SK-N-SH (cell line): ENCODE results near the gene SUPT3H. TPM values are rescaled to one million over a fixed set of nuclear protein-coding genes. Genes with fewer than 3 reads are reported as not detected.
A peak's percentile ranks its signal among the peaks of the same experiment; 100 is the strongest.

ENCODE experiments used
- CTCF ChIA-PET: fragments of 300-600, 350-600 bp; formaldehyde crosslinking; extraction: SDS; loops from one replicate; lab custom pipeline; 2021; lab: Yijun Ruan, JAX
- POLR2A ChIA-PET: fragments of 350-600 bp; sonication (Branson Sonifier 250); formaldehyde crosslinking; extraction: SDS; loops from one replicate; lab custom pipeline; 2020; ENCODE audit warnings: antibody characterized with exemption, inconsistent platforms; lab: Yijun Ruan, JAX
- DNase-seq: peaks from one replicate; pipeline ENCODE4 v3.0.0; 2012
- H2AFZ ChIP-seq: fragments of 200-600 bp; sonication (generic); 2 replicates; pipeline ENCODE4 v1.8.1; 2016; ENCODE audit warnings: antibody characterized with exemption, mild to moderate bottlenecking, low read depth
- H3F3A ChIP-seq: fragments of 200-600 bp; sonication (generic); replicated peaks from 2 replicates; pipeline ENCODE3; 2016; ENCODE audit warnings: antibody characterized with exemption, mild to moderate bottlenecking; ENCODE audit not compliant: insufficient read depth
- H3K27ac ChIP-seq, 2 experiments: fragments of 200-500 bp in 1 of 2; fragments of 200-600 bp in 1 of 2; sonication (Bioruptor generic) in 1 of 2; sonication (generic), shearing (Covaris generic) in 1 of 2; 2 replicates each; pipeline versions ENCODE4 v1.5.1 to v1.6.1; 2014 to 2016; ENCODE audit warnings: low read depth in 2 of 2, inconsistent platforms in 1 of 2, low read length in 1 of 2, mild to moderate bottlenecking in 1 of 2, mixed read lengths in 1 of 2
- H3K27me3 ChIP-seq: fragments of 200-600 bp; sonication (generic), shearing (Covaris generic); 2 replicates; pipeline ENCODE4 v1.6.1; 2016; ENCODE audit warnings: mixed run types; ENCODE audit not compliant: insufficient read depth
- H3K36me3 ChIP-seq, 2 experiments: fragments of 200-500 bp in 1 of 2; fragments of 200-600 bp in 1 of 2; sonication (Bioruptor generic) in 1 of 2; sonication (generic) in 1 of 2; replicated peaks in 1 of 2; 2 replicates each; pipeline versions ENCODE3 to v1.5.1; 2014 to 2016; ENCODE audit warnings: low read length in 1 of 2, mild to moderate bottlenecking in 1 of 2; ENCODE audit not compliant: insufficient read depth in 2 of 2, control insufficient read depth in 1 of 2
- H3K4me1 ChIP-seq, 2 experiments: fragments of 200-500 bp in 1 of 2; fragments of 200-600 bp in 1 of 2; sonication (Bioruptor generic) in 1 of 2; sonication (generic), shearing (Covaris generic) in 1 of 2; 2 replicates each; pipeline versions ENCODE4 v1.5.1 to v1.6.1; 2014 to 2016; ENCODE audit warnings: low read depth in 1 of 2, low read length in 1 of 2, mixed run types in 1 of 2; ENCODE audit not compliant: insufficient read depth in 2 of 2, control insufficient read depth in 1 of 2
- H3K4me2 ChIP-seq: fragments of 200-600 bp; sonication (generic), shearing (Covaris generic); 2 replicates; pipeline ENCODE4 v1.6.1; 2017; ENCODE audit warnings: mixed run types
- H3K4me3 ChIP-seq, 2 experiments: fragments of 200-500 bp in 1 of 2; fragments of 200-600 bp in 1 of 2; sonication (Bioruptor generic) in 1 of 2; sonication (generic), shearing (Covaris generic) in 1 of 2; 2 replicates each; pipeline versions ENCODE4 v1.5.1 to v1.8.1; 2014 to 2016; ENCODE audit warnings: low read depth in 2 of 2, inconsistent platforms in 1 of 2, low read length in 1 of 2, mild to moderate bottlenecking in 1 of 2, mixed read lengths in 1 of 2, moderate library complexity in 1 of 2
- H3K79me2 ChIP-seq: fragments of 200-600 bp; sonication (generic); 2 replicates; pipeline ENCODE4 v1.8.1; 2017; ENCODE audit warnings: mild to moderate bottlenecking; ENCODE audit not compliant: insufficient read depth
- H3K9ac ChIP-seq: fragments of 200-600 bp; sonication (generic); 2 replicates; pipeline ENCODE4 v1.6.1; 2017; ENCODE audit warnings: mixed run types
- H3K9me2 ChIP-seq: fragments of 200-600 bp; sonication (generic); 2 replicates; pipeline ENCODE4 v1.6.1; 2017; ENCODE audit warnings: mixed run types
- H3K9me3 ChIP-seq: fragments of 200-600 bp; sonication (generic); 2 replicates; pipeline ENCODE4 v1.6.1; 2017; ENCODE audit warnings: mixed run types, mild to moderate bottlenecking, moderate library complexity
- H4K20me1 ChIP-seq: fragments of 200-600 bp; sonication (generic); 2 replicates; pipeline ENCODE4 v1.6.1; 2017; ENCODE audit warnings: mild to moderate bottlenecking, mixed run types; ENCODE audit not compliant: insufficient read depth
- EP300 ChIP-seq, 2 experiments: IDR thresholded peaks; 2 replicates each; pipeline versions ENCODE4 v1.4.0 to v1.6.1; 2012; ENCODE audit warnings: borderline replicate concordance in 1 of 2, low read depth in 1 of 2, low read length in 1 of 2
- FOSL2 ChIP-seq: IDR thresholded peaks from 2 replicates; pipeline ENCODE4 v1.4.0; 2012; ENCODE audit warnings: low read depth, mild to moderate bottlenecking, moderate library complexity, borderline replicate concordance
- GATA2 ChIP-seq: sonication (generic); formaldehyde crosslinking; IDR thresholded peaks from 2 replicates; pipeline ENCODE4 v1.5.0; 2020; ENCODE audit warnings: mild to moderate bottlenecking, missing genetic modification reagents
- MEF2A ChIP-seq: IDR thresholded peaks from 2 replicates; pipeline ENCODE4 v1.4.0; 2012; ENCODE audit warnings: low read depth, borderline replicate concordance
- MXI1 ChIP-seq: IDR thresholded peaks from 2 replicates; pipeline ENCODE4 v1.6.1; 2012; ENCODE audit warnings: mild to moderate bottlenecking, low read depth, low read length, improper control_type of control experiment
- NRF1 ChIP-seq: IDR thresholded peaks from 2 replicates; pipeline ENCODE4 v1.6.1; 2012; ENCODE audit warnings: low read depth, mild to moderate bottlenecking, low read length
- RCOR1 ChIP-seq: fragments of 150-350 bp; IDR thresholded peaks from 2 replicates; pipeline ENCODE4 v1.6.1; 2017; ENCODE audit warnings: antibody characterized with exemption, low read length
- RXRA ChIP-seq: IDR thresholded peaks from 2 replicates; pipeline ENCODE4 v1.4.0; 2012; ENCODE audit warnings: low read depth, mild to moderate bottlenecking, borderline replicate concordance
- SMC3 ChIP-seq: IDR thresholded peaks from 2 replicates; pipeline ENCODE4 v1.6.1; 2012; ENCODE audit warnings: low read depth, low read length, improper control_type of control experiment
- WGBS: methylation state at CpG from one replicate; pipeline ENCODE4 v1.1.6; 2017; ENCODE audit warnings: low lambda C conversion rate; 5-methylcytosine and 5-hydroxymethylcytosine counted together
- polyA plus RNA-seq, 3 experiments: library from polyadenylated mRNA; depleted of rRNA; stranded (reverse); fragments of >200 nt; gene quantifications; 2 replicates each; pipeline ENCODE4 v1.2.3, GENCODE V29; 2012
- TF ChIP-seq, protein P1 (sequence below): fragments of 150-350 bp; IDR thresholded peaks from 2 replicates; pipeline ENCODE4 v1.6.1; 2017; ENCODE audit warnings: antibody characterized with exemption, low read length, low read depth, borderline replicate concordance
- TF ChIP-seq, protein P2 (sequence below): fragments of 200-600 bp; sonication (generic); IDR thresholded peaks from 2 replicates; pipeline ENCODE4 v1.6.1; 2017; ENCODE audit warnings: antibody characterized with exemption, mild to moderate bottlenecking, moderate library complexity

The SUPT3H gene
- polyA plus RNA-seq, 1 of the 3 experiments (the other 2 are of a cell fraction), result 10.9 TPM

DNA sequence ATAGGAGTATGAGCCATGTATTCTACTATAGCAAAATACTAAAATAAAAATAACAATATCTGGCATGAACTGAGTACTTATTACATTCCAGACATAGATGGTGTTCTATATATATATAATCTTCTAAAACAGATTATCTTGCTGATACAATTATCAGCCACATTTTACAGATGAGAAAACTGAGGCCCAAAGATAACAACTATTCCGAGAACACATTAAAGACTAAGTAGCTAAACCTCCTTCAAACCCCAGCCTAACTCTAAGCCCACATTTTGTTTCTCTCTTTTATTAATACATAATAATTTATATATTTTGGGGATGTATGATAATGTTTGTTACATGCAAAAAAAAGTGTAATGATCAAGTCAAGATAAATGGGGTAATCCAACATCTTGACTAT lies 148.3 kb downstream of the SUPT3H start (continued):
- TF ChIP-seq, protein P1, sequence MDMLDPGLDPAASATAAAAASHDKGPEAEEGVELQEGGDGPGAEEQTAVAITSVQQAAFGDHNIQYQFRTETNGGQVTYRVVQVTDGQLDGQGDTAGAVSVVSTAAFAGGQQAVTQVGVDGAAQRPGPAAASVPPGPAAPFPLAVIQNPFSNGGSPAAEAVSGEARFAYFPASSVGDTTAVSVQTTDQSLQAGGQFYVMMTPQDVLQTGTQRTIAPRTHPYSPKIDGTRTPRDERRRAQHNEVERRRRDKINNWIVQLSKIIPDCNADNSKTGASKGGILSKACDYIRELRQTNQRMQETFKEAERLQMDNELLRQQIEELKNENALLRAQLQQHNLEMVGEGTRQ, result no peak

DNA sequence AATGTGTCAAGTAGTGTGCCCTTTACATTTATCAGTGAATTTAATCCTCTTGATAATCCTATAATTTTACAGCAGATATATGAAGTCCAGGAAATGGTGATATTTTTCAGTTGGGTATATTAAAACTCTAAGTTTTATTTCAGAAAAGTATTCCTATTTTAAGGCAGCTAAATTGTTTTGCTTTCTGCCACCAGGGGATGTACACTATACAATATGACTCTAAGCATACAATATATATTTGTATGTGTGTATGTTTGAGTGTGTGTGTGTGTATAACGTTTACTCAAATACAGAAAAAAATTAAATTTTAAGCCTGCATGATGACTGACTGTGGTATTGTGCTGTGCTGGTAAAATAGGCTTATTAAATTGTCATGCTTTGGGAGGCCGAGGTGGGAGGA lies 151.7 kb downstream of the SUPT3H start:
- Histone ChIP-seq H2AFZ (no peak overlapping the region), H4K20me1 (no peaks in the 10 kb centered on the region), H3K4me2 (no peak overlapping the region), H3K9me2 (no peaks in the 10 kb centered on the region), H3K4me1 (no peaks in the 10 kb centered on the region; a peak in 1 of 4 replicates), H3K9me3 (no peaks in the 10 kb centered on the region), H3K27ac (no peak overlapping the region), H3K9ac (no peak overlapping the region), H3K27me3 (no peaks in the 10 kb centered on the region), H3F3A (no peaks in the 10 kb centered on the region), H3K4me3 (no peak overlapping the region), H3K36me3 (no peaks in the 10 kb centered on the region), H3K79me2 (no peaks in the 10 kb centered on the region)
- ChIA-PET POLR2A (no interaction called here), CTCF (interaction anchor here (1.4 kb wide), 1 partner anchor 9 kb away, joined by 3 read pairs; no protein-coding TSS in a partner anchor)
- TF ChIP-seq, protein P2, sequence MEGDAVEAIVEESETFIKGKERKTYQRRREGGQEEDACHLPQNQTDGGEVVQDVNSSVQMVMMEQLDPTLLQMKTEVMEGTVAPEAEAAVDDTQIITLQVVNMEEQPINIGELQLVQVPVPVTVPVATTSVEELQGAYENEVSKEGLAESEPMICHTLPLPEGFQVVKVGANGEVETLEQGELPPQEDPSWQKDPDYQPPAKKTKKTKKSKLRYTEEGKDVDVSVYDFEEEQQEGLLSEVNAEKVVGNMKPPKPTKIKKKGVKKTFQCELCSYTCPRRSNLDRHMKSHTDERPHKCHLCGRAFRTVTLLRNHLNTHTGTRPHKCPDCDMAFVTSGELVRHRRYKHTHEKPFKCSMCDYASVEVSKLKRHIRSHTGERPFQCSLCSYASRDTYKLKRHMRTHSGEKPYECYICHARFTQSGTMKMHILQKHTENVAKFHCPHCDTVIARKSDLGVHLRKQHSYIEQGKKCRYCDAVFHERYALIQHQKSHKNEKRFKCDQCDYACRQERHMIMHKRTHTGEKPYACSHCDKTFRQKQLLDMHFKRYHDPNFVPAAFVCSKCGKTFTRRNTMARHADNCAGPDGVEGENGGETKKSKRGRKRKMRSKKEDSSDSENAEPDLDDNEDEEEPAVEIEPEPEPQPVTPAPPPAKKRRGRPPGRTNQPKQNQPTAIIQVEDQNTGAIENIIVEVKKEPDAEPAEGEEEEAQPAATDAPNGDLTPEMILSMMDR, result peak; percentile 27; the same call in 1 of the 2 replicates
- TF ChIP-seq SMC3, result no peak
- no peak for DNase-seq
- 95% methylated on average over 2 of the region's 2 CpGs for WGBS

DNA sequence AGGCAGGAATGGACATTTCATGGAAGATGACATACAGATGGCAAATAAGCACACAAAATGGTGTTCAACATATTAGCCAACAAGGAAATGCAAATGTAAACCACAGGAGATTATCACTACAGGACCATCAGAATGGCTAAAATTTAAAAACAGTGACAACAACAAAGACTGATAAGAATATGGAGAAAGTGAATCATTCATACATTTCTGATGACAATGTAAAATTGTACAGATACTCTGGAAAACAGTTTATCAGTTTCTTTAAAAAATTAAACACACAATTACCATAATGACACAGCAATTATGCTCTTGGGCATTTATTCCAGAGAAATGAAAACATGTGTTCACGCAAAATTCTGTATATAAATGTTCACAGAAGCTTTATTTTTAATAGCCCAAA lies 155.4 kb downstream of the SUPT3H start:
- 96% methylated on average over 1 of the region's 1 CpG for WGBS

DNA sequence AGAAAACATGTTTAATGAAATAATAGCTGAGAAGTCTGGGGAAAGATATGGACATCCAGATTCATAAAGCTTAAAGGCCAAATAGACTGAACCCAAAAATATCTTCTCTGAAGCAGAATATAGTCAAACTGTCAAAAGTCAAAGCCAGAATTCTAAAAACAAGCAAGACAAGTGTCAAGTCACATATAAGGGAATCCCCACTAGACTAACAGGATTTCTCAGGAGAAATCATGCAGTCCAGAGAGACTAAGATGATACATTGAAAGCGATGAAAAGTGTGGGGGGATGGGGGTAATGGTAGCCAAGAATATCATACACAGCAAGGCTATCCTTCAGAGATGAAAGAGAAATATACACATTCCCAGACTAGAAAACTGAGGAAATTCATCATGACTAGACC lies 162.0 kb downstream of the SUPT3H start:
- ChIA-PET CTCF (no interaction called here), POLR2A (no interaction called here)

More for the DNA sequence above, 155.4 kb downstream of the SUPT3H start:
- TF ChIP-seq FOSL2, result no peak
- TF ChIP-seq GATA2, result peak; percentile 42; the same call in 1 of the 2 replicates
- peak in 1 of 2 experiments; percentile 6; a peak in 1 of 4 replicates for TF ChIP-seq EP300 (IDR thresholded peaks at IDR 0.05; ENCODE audit: borderline replicate concordance in 1 of 2, low read depth in 1 of 2, low read length in 1 of 2)
- Histone ChIP-seq H3K4me3 (no peak overlapping the region), H3K4me1 (no peaks in the 10 kb centered on the region; a peak in 1 of 4 replicates), H3K79me2 (no peaks in the 10 kb centered on the region), H3K27me3 (no peaks in the 10 kb centered on the region), H3K36me3 (no peaks in the 10 kb centered on the region), H3K9me2 (no peaks in the 10 kb centered on the region), H3K9ac (no peak overlapping the region), H3K9me3 (no peaks in the 10 kb centered on the region; the same call in 1 of the 2 replicates), H3F3A (no peaks in the 10 kb centered on the region), H3K4me2 (no peak overlapping the region), H4K20me1 (no peaks in the 10 kb centered on the region), H3K27ac (peak overlapping the region in 1 of 2 experiments; percentile 34; a peak in 1 of 4 replicates), H2AFZ (no peak overlapping the region)
- DNase-seq, result peak; percentile 4
- ChIA-PET POLR2A (no interaction called here), CTCF (no interaction called here)

More for the DNA sequence above, 162.0 kb downstream of the SUPT3H start:
- Histone ChIP-seq H3K4me1 (no peaks in the 10 kb centered on the region), H3K79me2 (no peaks in the 10 kb centered on the region), H2AFZ (no peak overlapping the region), H3K9me3 (no peaks in the 10 kb centered on the region; the same call in 1 of the 2 replicates), H3F3A (no peaks in the 10 kb centered on the region), H3K4me3 (no peak overlapping the region), H4K20me1 (no peaks in the 10 kb centered on the region), H3K9ac (no peak overlapping the region), H3K36me3 (no peaks in the 10 kb centered on the region), H3K9me2 (no peaks in the 10 kb centered on the region), H3K27me3 (no peaks in the 10 kb centered on the region), H3K27ac (no peak overlapping the region), H3K4me2 (no peak overlapping the region)
- DNase-seq, result no peak
- 96% methylated on average over 1 of the region's 1 CpG for WGBS
- TF ChIP-seq RCOR1, result no peak
- TF ChIP-seq FOSL2, result no peak
- no peak for TF ChIP-seq MEF2A
- no peak for TF ChIP-seq RXRA
- no peak for TF ChIP-seq NRF1
- no peak for TF ChIP-seq MXI1
